Fibroblast of the aortic adventitia (primary cell): ENCODE measurements around the gene GNG11. TPM values are rescaled to one million over a fixed set of nuclear protein-coding genes. Genes with fewer than 3 reads are reported as not detected.

Experiments
- DNase-seq: peaks from one replicate; pipeline ENCODE4 v3.0.0-alpha.2; 2010; ENCODE audit warnings: low read depth
- H3K4me3 ChIP-seq: 2 replicates; pipeline ENCODE4 v1.5.1; 2011; ENCODE audit warnings: low read depth, mild to moderate bottlenecking, control low read depth, low read length, moderate library complexity
- CTCF ChIP-seq: IDR thresholded peaks from 2 replicates; pipeline ENCODE4 v1.5.1; 2011; ENCODE audit warnings: mild to moderate bottlenecking, low read length, control low read depth, inconsistent platforms; ENCODE audit not compliant: insufficient read depth
- total RNA-seq: library from RNA; depleted of rRNA; stranded (reverse); fragments of >200 nt; gene quantifications from 2 replicates; pipeline ENCODE4 v1.2.3, GENCODE V29; 2012; ENCODE audit warnings: low replicate concordance

GNG11 gene
- total RNA-seq: 37.0 and 56.9 TPM in 2 replicates

GRCh38 chr7:93921607-93922566, at the start of gene GNG11:
TSS of gene GNG11 (plus strand) at chr7:93921735. CDS start at chr7:93922138, 403 bp downstream.
- peak; percentile 79 for DNase-seq
- peak within 1 kb of the TSS; percentile 85 for H3K4me3 ChIP-seq
- TF ChIP-seq CTCF: no peak

GRCh38 chr7:93873998-93874574, 47.4 kb upstream of the GNG11 start:
- TF ChIP-seq CTCF: no peak
- no peak overlapping the region for H3K4me3 ChIP-seq
- peak; percentile 30 for DNase-seq

GRCh38 chr7:93877742-93878141, 43.8 kb upstream of the GNG11 start:
- H3K4me3 ChIP-seq: no peak overlapping the region
- TF ChIP-seq CTCF: no peak
- DNase-seq: peak; percentile 13

- H3K4me3 ChIP-seq: no peak overlapping the region
- no peak for DNase-seq
- TF ChIP-seq CTCF: no peak
Measured at GRCh38 chr7:93879356-93879755, 42.2 kb upstream of the GNG11 start.

GRCh38 chr7:93882468-93882867, 39.1 kb upstream of the GNG11 start:
- no peak overlapping the region for H3K4me3 ChIP-seq
- no peak for DNase-seq
- no peak for TF ChIP-seq CTCF

- DNase-seq: no peak
- H3K4me3 ChIP-seq: no peak overlapping the region
- TF ChIP-seq CTCF: no peak
Measured at GRCh38 chr7:93883078-93883916, 38.2 kb upstream of the GNG11 start.
